ENCODE results near the gene SENP8. TPM values are rescaled to one million over a fixed set of nuclear protein-coding genes. Genes with fewer than 3 reads are reported as not detected.
A peak's percentile ranks its signal among the peaks of the same experiment; 100 is the strongest.

SENP8 gene
- total and polyA plus RNA-seq, 2 of the 4 experiments (the other 2 are of a cell fraction): 1.6 to 2.9 TPM

DNA sequence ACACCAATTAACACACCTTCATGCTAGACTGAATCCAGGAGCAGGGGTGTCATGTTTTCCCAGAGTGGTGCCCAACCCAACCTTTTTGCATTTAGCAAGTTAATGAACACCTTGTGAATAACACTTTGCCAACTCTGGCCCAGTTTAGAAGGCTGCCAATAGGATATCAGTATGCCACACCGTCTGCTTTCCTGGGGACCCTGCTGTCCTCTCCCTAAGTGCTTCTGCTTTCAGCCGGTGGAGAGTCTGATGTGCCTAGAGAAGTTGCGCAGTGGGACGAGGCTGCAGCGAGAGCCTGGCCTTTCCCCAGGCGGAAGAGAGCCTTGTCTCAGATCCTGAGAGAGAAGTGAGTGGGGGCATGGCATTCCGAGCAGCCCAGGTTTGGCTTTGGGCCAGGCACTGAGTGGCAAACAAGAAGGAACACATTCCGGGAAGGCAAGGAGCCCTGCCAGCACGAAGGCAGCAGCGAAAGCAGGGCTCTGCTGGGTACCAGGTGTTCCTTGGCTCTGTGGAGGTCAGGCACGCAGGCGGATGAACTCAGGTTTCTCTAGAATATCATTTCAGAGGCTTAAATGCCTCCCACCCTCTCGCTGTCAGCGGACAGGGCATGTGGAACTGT is 36.9 kb downstream of the SENP8 start:
- no peak overlapping the region for H4K5ac ChIP-seq (ENCODE audit: low read depth, low read length)
- H3K56ac ChIP-seq (ENCODE audit: extremely low read depth, insufficient read depth, low read length): no peak overlapping the region
- no peaks in the 10 kb centered on the region for H3K36me3 ChIP-seq (ENCODE audit: control insufficient read depth, insufficient read depth, low read length)
- no peak overlapping the region for H2BK15ac ChIP-seq (ENCODE audit: low read depth, low read length)
- H3K23ac ChIP-seq (ENCODE audit: low read depth, low read length): peak overlapping the region; percentile 53; the same call in 1 of the 2 replicates
- no peaks in the 10 kb centered on the region for H3K27me3 ChIP-seq (ENCODE audit: control insufficient read depth, insufficient read depth, low read length)
- no peak overlapping the region for H3K4ac ChIP-seq (ENCODE audit: low read depth, low read length)
- H3K9me3 ChIP-seq (ENCODE audit: control insufficient read depth, insufficient read depth, low read length): no peaks in the 10 kb centered on the region
- ChIA-PET CTCF (interaction anchor here (0.8 kb wide), 2 partner anchors 8 to 402 kb away, joined by 3 to 4 read pairs; no protein-coding TSS in a partner anchor), POLR2A (ENCODE audit: unreplicated experiment) (no interaction called here)
- no peak overlapping the region; the same call in 1 of the 2 replicates for H3K14ac ChIP-seq (replicated peaks; ENCODE audit: low read depth, low read length)
- H2BK20ac ChIP-seq (ENCODE audit: low read depth, low read length): no peak overlapping the region
- peak; percentile 6 for DNase-seq
- peak overlapping the region; percentile 86 for H3K4me2 ChIP-seq (ENCODE audit: low read depth, low read length)
- no peak overlapping the region for H3K18ac ChIP-seq (ENCODE audit: low read depth, low read length)
- H3K79me1 ChIP-seq (ENCODE audit: low read depth in 1 of 2, low read length in 2 of 2): no peaks in the 10 kb centered on the region
- no peak overlapping the region for H2BK120ac ChIP-seq (ENCODE audit: low read depth, low read length)
- no peaks in the 10 kb centered on the region for H3K9me1 ChIP-seq (ENCODE audit: insufficient read depth, low read length)
- WGBS, 2 experiments (ENCODE audit: extremely low coverage in 2 of 2, insufficient read length in 1 of 2): 60% methylated on average over 3 of the region's 14 CpGs; no CpG with 5 or more reads in 1 of the 2 experiments
- H3K4me1 ChIP-seq (ENCODE audit: control insufficient read depth, insufficient read depth, low read length): peaks cover 8% of the 10 kb centered on the region; the same call in 1 of the 2 replicates
- peak overlapping the region; percentile 55 for H2AK9ac ChIP-seq (replicated peaks; ENCODE audit: low read depth, low read length, poor library complexity)
- ATAC-seq (ENCODE audit: low read depth): peak; percentile 6
- dilution Hi-C loops (cut with HindIII; ENCODE audit: low sequenced_read_pairs, unreplicated experiment): no loop called here
- TF ChIP-seq, protein P1, sequence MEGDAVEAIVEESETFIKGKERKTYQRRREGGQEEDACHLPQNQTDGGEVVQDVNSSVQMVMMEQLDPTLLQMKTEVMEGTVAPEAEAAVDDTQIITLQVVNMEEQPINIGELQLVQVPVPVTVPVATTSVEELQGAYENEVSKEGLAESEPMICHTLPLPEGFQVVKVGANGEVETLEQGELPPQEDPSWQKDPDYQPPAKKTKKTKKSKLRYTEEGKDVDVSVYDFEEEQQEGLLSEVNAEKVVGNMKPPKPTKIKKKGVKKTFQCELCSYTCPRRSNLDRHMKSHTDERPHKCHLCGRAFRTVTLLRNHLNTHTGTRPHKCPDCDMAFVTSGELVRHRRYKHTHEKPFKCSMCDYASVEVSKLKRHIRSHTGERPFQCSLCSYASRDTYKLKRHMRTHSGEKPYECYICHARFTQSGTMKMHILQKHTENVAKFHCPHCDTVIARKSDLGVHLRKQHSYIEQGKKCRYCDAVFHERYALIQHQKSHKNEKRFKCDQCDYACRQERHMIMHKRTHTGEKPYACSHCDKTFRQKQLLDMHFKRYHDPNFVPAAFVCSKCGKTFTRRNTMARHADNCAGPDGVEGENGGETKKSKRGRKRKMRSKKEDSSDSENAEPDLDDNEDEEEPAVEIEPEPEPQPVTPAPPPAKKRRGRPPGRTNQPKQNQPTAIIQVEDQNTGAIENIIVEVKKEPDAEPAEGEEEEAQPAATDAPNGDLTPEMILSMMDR (conservative IDR thresholded peaks at IDR 0.05; ENCODE audit: low read depth, low read length): no peak
- TF ChIP-seq BHLHE40 (IDR thresholded peaks at IDR 0.05; ENCODE audit: low read depth, low read length): no peak
- no peak for TF ChIP-seq MAFK (IDR thresholded peaks at IDR 0.05; ENCODE audit: low read depth, low read length)
- no peak for TF ChIP-seq NFE2L2 (IDR thresholded peaks at IDR 0.05; ENCODE audit: low read depth, low read length)
- no peak for TF ChIP-seq SMC3 (IDR thresholded peaks at IDR 0.05; ENCODE audit: low read depth, low read length)
- no peak for TF ChIP-seq RCOR1 (IDR thresholded peaks at IDR 0.05; ENCODE audit: insufficient replicate concordance, low read length)
- no peak for TF ChIP-seq MXI1 (IDR thresholded peaks at IDR 0.05; ENCODE audit: borderline replicate concordance, low read depth, low read length)
- TF ChIP-seq POLR2A (IDR thresholded peaks at IDR 0.05; ENCODE audit: low read depth, low read length): no peak
- no peak for TF ChIP-seq USF2 (IDR thresholded peaks at IDR 0.05; ENCODE audit: low read depth, low read length)
- no peak for TF ChIP-seq FOS (IDR thresholded peaks at IDR 0.05; ENCODE audit: low read depth, low read length)
- no peak for TF ChIP-seq RAD21 (IDR thresholded peaks at IDR 0.05; ENCODE audit: low read length)
- no peak for TF ChIP-seq CHD1 (IDR thresholded peaks at IDR 0.05; ENCODE audit: low read depth, low read length)
- TF ChIP-seq ELK1 (IDR thresholded peaks at IDR 0.05; ENCODE audit: borderline replicate concordance, low read depth, low read length): no peak
- TF ChIP-seq MAZ (IDR thresholded peaks at IDR 0.05; ENCODE audit: borderline replicate concordance, low read depth, low read length): no peak
- no peak overlapping the region for H2BK5ac ChIP-seq (ENCODE audit: low read depth, low read length, poor library complexity, severe bottlenecking)
- H2AFZ ChIP-seq (replicated peaks; ENCODE audit: low read length, poor library complexity): peak overlapping the region; percentile 97
- H3K4me3 ChIP-seq (ENCODE audit: insufficient read depth, low read depth, low read length): no peak overlapping the region
- no peak overlapping the region for H4K8ac ChIP-seq (ENCODE audit: low read depth in 2 of 2, low read length in 2 of 2)
- no peak overlapping the region for H4K91ac ChIP-seq (ENCODE audit: insufficient read depth, low read depth, low read length)
- in situ Hi-C loops (cut with MboI; ENCODE audit: low sequenced_read_pairs): loop anchor here (5.0 to 10.0 kb wide), 2 partner anchors 408 to 700 kb away; no protein-coding TSS in a partner anchor
- BruUV-seq (replicated peaks): no TSS peak
- no peaks in the 10 kb centered on the region for H4K20me1 ChIP-seq (ENCODE audit: insufficient read depth, low read length)
- no peak overlapping the region for H3K9ac ChIP-seq (ENCODE audit: low read depth, low read length)
- H2AK5ac ChIP-seq (ENCODE audit: low read depth, low read length): 0 out of 2 replicates have a peak overlapping the region, but pooled peaks have one; percentile 7
- intact Hi-C loops (cut with micrococcal nuclease): loop anchor here (5.0 to 10.0 kb wide), 2 partner anchors 310 to 498 kb away; no protein-coding TSS in a partner anchor
- no peak overlapping the region for H3K27ac ChIP-seq (ENCODE audit: insufficient read depth, low read length)

All from IMR-90 (cell line).